Measurements from ENCODE around the gene ACHE. TPM values are rescaled to one million over a fixed set of nuclear protein-coding genes. Genes with fewer than 3 reads are reported as not detected.
A peak's percentile ranks its signal among the peaks of the same experiment; 100 is the strongest.

ACHE gene
- total RNA-seq, 2 donors from 2014 or later = 8.5 to 30.9 TPM

GRCh38 chr7:100899432-100899831, 3.7 kb upstream of the ACHE start:
- no peak for ATAC-seq
- intact Hi-C loops (cut with DNase I) = loop anchor here (5.0 to 10.0 kb wide), 2 partner anchors 158 to 275 kb away; no protein-coding TSS in a partner anchor
- DNase-seq = no peak

DNA sequence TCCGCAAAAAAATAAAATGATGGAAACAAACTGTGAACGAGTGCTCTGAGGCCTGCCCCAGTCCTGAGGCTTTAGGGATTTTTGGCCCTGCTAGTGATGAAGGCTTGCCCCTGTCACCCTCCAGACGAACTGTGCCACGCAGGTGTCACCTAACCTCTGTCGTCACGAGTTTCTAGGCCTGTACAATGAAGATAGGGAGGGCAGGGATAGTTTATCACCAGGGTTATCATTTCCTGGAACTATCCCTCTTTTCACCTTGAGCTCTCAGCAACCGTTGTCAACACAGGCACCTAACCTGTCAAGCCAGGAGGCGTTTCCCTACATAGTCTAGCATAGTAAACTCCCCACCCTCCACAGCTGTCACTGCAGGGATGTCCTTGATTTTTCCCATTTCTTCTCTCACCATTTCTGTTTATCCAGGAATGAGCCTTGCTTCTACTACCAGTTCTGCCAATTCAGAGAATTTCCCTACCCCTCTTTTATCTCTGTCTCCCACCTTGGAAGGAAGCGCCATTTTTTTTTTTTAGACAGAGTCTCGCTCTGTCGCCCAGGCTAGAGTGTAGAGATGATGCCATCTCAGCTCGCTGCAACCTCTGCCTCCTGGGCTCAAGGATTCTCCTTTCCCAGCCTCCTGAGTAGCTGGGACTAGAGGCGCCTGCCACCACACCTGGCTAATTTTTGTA, 2.2 kb upstream of the ACHE start:
- no peak for DNase-seq
- ATAC-seq = no peak
- intact Hi-C loops (cut with DNase I) = loop anchor here (2.0 to 10.0 kb wide), 3 partner anchors 159 to 277 kb away; no protein-coding TSS in a partner anchor

GRCh38 chr7:100896732-100897608, 1.3 kb upstream of the ACHE start:
- ATAC-seq = peak; percentile 10 to 17
- intact Hi-C loops (cut with DNase I) = loop anchor here (2.0 to 10.0 kb wide), 3 partner anchors 160 to 278 kb away; no protein-coding TSS in a partner anchor
- peak; percentile 75 for DNase-seq

DNA sequence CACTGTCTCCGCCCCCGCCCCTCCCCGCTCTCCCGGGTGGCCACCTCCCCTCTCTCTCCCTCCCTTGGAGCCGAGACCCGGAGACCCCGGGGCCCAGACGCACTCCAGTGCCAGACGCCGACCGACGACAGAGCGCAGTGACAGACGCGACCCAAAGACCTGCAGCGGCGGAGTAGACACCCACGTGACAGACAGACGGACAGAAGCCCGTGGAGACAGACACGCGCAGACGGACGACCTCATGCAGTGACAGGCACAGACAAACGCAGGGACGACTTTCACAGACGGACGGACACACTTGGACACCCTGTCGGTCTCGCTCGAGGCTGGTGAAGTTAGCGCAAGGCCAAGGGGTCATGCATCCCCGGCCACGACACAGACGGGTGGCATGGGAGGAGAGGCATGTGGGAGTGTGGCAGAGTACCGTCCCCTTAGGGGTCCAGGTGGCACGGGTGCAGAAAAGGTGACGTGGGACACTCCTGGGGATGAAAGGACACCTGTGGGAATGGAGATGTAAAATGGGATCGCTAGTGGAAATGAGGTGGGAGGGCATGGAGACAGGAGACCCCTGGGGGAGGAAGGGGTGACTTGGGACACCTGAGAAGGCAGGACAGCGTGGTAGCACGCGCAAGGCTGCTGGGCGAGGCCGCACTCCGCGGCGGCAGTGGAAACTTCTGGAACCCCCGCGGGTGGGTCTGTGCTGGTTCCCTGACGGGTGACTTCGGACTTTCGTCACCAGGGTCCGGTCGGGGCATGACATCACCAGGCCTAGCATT, 456 bp upstream of the ACHE start:
- ATAC-seq (no peak), DNase-seq (peak; percentile 53)
- intact Hi-C loops (cut with DNase I) = loop anchor here (2.0 to 10.0 kb wide), 3 partner anchors 161 to 279 kb away; no protein-coding TSS in a partner anchor

DNA sequence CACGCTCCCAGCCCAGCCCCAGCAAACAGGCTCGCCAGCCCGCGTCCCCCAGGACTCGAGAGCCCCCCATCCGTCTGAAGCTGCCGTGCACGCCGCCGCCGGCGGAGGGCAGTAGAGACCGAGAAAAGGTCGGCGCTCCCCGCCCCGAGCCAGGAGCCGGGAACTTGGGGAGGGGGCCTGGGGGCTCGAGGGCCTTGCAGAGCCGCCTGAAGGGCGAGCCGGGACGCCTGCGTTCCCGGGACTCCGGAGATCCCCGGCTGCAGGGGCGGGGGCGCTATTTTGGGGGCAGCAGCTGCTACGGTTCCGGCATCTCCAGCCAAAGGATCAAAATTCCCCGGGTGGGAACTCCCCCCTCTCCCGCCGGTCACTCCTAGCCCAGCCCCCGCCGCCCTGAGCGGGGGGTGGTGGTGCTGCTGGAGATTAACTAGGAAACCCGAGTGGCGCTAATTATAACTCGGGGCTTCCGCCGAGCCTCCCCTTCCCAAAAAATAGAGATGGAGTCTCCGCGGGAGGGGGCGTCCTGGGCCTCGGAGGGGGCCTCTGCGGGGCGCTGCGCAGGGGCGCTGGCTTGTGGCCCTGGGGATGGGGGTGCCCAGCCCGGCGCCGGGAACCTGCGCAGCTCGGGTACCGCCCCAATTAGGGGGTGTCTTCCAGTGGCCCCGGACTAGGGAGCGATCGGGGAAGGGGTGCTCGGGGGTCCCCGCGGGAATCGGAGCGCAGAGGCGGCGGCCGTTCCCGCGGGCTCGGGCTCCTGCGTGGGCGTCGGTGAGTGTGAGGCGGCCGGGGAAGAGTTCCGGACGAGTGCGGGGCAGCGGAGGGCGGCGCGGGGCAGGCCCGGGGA, 608 bp downstream of the ACHE start:
- peak; percentile 68 for DNase-seq
- intact Hi-C loops (cut with DNase I) = loop anchor here (5.0 to 10.0 kb wide), 2 partner anchors 162 to 280 kb away; no protein-coding TSS in a partner anchor
- ATAC-seq = peak; percentile 7 to 21

- DNase-seq = no peak
- intact Hi-C loops (cut with DNase I) = loop anchor here in 1 of 2 donors (10.0 kb wide), 1 partner anchor 281 kb away; no protein-coding TSS in a partner anchor
- no peak for ATAC-seq
Measured at GRCh38 chr7:100893910-100894721, 1.6 kb downstream of the ACHE start.

GRCh38 chr7:100893318-100893895, 2.3 kb downstream of the ACHE start:
- intact Hi-C loops (cut with DNase I) = loop anchor here in 1 of 2 donors (10.0 kb wide), 1 partner anchor 281 kb away; no protein-coding TSS in a partner anchor
- DNase-seq (no peak), ATAC-seq (no peak)

GRCh38 chr7:100892364-100893317, 3.0 kb downstream of the ACHE start:
- ATAC-seq (no peak), DNase-seq (no peak)
- intact Hi-C loops (cut with DNase I) = loop anchor here in 1 of 2 donors (10.0 kb wide), 1 partner anchor 282 kb away; no protein-coding TSS in a partner anchor

- intact Hi-C loops (cut with DNase I) = loop anchor here in 1 of 2 donors (10.0 kb wide), 1 partner anchor 283 kb away; no protein-coding TSS in a partner anchor
- DNase-seq (no peak), ATAC-seq (no peak)
Measured at GRCh38 chr7:100891568-100892247, 4.0 kb downstream of the ACHE start.

DNA sequence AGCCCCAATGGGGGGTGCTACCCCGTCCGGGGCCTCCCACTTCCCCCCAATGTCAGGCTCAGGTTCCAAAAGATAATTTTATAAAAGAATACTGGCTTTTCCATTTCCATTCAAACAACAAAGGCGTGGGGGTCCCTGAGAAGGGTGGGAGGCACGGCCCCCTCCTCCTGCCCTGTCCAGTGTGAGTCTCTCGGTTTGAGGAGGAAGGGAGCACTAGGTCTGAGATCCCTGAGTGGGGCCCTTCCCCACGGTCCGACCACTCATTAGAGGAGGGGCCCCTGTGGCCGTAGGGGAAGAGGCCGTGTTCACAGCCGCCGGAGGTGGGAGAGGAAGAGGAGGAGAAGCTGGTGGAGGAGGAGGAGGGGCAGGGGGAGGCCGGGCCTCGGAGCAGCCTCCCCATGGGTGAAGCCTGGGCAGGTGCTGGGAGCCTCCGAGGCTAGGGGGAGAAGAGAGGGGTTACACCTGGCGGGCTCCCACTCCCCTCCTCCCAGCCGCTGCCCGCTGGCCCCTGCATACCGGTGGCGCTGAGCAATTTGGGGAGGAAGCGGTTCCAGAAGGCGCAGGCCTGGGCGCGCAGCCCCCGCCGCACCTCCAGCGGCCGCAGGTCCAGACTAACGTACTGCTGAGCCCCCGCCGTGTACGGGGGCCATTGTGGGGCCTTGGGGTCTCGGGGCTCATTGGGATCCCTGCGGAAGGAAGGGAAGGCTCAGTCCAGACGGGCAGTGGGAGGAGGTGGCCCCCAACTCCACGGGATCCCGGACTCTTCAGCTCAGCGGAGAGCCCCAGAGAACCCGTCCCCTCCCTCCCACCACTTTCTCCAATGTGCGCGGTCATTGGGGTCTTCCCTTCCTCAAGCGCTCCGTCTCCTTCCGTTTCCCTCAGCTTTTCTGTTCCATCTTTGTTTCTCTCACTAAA, 4.8 kb downstream of the ACHE start:
- no peak for DNase-seq
- peak in 1 of 2 donors; percentile 2 for ATAC-seq
- intact Hi-C loops (cut with DNase I) = loop anchor here in 1 of 2 donors (10.0 kb wide), 1 partner anchor 284 kb away; no protein-coding TSS in a partner anchor

DNA sequence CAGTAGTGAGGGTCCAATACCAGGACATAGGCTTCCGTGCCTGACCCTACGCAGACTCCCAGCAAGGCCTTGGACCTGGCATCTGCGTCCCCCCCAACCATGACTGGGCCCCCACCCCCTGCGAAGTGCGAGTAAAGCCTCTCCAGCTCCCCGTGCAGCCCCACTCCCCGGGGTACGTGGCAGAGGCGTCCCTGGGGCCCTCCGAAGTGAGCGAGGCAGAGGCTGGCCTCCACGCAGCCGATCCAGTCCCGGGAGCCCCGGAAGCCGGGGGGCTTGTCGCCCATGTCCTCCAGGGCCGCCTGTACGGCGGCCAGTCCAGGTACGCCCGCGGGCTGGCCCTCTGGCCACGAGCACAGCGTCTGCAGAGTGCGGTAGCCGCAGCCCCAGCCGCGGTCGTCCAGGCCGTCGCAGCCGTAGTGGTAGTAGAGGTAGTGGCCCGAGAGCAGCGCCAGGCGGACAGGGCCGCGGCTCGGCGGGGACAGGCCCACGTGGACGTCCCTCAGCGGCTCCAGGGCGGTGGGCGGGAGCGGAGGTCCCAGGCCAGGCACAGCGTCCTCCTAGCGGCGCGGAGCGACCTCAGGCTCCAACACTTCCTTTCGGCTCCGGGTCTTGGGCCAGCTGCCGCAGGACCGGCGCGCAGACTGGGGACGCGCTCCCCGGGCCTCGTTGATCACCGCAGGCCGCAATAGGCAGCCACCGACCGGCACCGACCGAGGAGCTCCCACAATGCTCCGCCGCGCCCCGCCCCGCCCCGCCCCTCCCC, 6.5 kb downstream of the ACHE start, which contains the start of gene UFSP1:
TSS of gene UFSP1 (minus strand) at position 728 of the 763 bp plus-strand sequence. CDS start at position 284, 444 bp downstream.
- ATAC-seq (peak; percentile 58 to 59), DNase-seq (no peak)
- intact Hi-C loops (cut with DNase I) = no loop called here

DNA sequence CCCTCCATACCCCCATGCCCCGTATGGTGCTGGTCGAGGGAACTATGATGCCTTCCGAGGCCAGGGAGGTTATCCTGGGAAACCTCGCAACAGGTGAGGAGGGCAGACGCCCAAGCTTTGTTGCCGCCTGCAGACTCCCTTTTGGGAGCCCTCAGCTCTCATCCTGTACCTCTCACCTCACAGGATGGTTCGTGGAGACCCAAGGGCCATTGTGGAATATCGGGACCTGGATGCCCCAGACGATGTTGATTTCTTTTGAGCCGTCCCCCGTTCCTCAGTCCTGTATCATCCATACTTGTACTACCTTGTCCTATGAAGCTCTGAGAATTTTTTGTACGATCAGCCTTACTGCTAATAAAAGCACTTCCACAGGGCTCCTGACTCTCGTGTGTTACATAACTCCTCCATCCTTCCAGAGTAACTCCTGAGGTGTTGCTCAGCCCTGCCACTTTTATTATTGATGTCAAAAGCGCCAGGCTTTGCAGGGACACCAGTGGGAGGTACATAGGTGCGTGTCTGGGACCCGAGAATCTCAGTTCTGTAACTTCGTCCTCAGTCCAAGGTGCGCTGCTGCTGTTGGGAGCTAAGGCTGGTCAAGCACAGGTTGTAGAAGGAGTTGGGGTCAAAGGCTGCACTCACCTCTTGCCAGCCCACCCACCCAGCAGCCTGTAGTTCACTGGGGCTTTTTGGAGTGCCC, 7.2 kb downstream of the ACHE start:
- intact Hi-C loops (cut with DNase I) = no loop called here
- no peak for DNase-seq
- ATAC-seq = no peak
